ENCODE results near the gene PADI1.

- no peak for TF ChIP-seq CTCF (IDR thresholded peaks at IDR 0.05; ENCODE audit: insufficient read depth, low read depth, low read length)
- no peak for TF ChIP-seq EZH2 (IDR thresholded peaks at IDR 0.05; ENCODE audit: insufficient read depth, low read length)
Measured at GRCh38 chr1:17201201-17202021, 3.5 kb upstream of the PADI1 start.
